LNCaP clone FGC (cell line): Measurements from ENCODE around the gene TMEM131L.
"Not testable (repeated sequence)": the region's sequence is repeated elsewhere in the genome, so short reads cannot be mapped to it uniquely, and the experiment has no call there.

ENCODE experiments used
- DNase-seq: peaks from one replicate; pipeline ENCODE4 v3.0.0-alpha.2; 2011; ENCODE audit warnings: low read depth
- H3K4me3 ChIP-seq: 2 replicates; pipeline ENCODE4 v1.5.1; 2011; ENCODE audit warnings: mild to moderate bottlenecking, low read depth, low read length, control low read depth
- TF ChIP-seq, protein P1 (sequence below): IDR thresholded peaks from 2 replicates; pipeline ENCODE4 v1.5.1; 2012; ENCODE audit warnings: mild to moderate bottlenecking; ENCODE audit not compliant: control insufficient read depth, insufficient read depth; ENCODE audit errors: extremely low read depth

The TMEM131L gene, protein sequence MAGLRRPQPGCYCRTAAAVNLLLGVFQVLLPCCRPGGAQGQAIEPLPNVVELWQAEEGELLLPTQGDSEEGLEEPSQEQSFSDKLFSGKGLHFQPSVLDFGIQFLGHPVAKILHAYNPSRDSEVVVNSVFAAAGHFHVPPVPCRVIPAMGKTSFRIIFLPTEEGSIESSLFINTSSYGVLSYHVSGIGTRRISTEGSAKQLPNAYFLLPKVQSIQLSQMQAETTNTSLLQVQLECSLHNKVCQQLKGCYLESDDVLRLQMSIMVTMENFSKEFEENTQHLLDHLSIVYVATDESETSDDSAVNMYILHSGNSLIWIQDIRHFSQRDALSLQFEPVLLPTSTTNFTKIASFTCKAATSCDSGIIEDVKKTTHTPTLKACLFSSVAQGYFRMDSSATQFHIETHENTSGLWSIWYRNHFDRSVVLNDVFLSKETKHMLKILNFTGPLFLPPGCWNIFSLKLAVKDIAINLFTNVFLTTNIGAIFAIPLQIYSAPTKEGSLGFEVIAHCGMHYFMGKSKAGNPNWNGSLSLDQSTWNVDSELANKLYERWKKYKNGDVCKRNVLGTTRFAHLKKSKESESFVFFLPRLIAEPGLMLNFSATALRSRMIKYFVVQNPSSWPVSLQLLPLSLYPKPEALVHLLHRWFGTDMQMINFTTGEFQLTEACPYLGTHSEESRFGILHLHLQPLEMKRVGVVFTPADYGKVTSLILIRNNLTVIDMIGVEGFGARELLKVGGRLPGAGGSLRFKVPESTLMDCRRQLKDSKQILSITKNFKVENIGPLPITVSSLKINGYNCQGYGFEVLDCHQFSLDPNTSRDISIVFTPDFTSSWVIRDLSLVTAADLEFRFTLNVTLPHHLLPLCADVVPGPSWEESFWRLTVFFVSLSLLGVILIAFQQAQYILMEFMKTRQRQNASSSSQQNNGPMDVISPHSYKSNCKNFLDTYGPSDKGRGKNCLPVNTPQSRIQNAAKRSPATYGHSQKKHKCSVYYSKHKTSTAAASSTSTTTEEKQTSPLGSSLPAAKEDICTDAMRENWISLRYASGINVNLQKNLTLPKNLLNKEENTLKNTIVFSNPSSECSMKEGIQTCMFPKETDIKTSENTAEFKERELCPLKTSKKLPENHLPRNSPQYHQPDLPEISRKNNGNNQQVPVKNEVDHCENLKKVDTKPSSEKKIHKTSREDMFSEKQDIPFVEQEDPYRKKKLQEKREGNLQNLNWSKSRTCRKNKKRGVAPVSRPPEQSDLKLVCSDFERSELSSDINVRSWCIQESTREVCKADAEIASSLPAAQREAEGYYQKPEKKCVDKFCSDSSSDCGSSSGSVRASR (N-terminal part only)

GRCh38 chr4:153466081-153466948 is at the start of gene TMEM131L:
TSS of gene TMEM131L (plus strand) at chr4:153466360. CDS start at chr4:153466398, 38 bp downstream.
- TF ChIP-seq, protein P1, sequence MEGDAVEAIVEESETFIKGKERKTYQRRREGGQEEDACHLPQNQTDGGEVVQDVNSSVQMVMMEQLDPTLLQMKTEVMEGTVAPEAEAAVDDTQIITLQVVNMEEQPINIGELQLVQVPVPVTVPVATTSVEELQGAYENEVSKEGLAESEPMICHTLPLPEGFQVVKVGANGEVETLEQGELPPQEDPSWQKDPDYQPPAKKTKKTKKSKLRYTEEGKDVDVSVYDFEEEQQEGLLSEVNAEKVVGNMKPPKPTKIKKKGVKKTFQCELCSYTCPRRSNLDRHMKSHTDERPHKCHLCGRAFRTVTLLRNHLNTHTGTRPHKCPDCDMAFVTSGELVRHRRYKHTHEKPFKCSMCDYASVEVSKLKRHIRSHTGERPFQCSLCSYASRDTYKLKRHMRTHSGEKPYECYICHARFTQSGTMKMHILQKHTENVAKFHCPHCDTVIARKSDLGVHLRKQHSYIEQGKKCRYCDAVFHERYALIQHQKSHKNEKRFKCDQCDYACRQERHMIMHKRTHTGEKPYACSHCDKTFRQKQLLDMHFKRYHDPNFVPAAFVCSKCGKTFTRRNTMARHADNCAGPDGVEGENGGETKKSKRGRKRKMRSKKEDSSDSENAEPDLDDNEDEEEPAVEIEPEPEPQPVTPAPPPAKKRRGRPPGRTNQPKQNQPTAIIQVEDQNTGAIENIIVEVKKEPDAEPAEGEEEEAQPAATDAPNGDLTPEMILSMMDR: peak; percentile 30
- no peak for DNase-seq
- H3K4me3 ChIP-seq: peak within 1 kb of the TSS; percentile 82

- DNase-seq, H3K4me3 ChIP-seq: not testable (repeated sequence)
These were observed 49.7 kb upstream of the TMEM131L start for GRCh38 chr4:153416456-153416855.

DNA sequence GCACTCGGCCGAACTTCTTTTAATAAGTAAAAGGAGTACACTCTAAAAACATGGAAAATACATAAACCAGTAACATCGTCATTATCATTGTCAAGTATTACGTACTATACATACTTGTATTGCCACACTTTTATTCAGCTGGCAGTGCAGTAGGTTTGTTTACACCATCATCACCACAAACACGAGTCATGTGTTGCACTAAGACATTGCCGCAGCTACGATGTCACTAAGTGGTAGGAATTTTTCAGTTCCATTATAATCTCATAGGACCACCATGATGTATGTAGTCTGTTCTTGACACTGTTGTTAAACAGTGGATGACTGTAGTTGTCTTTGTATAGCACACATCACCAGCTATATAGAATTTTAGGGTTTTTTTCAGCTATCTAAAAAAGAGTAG is 48.0 kb upstream of the TMEM131L start:
- DNase-seq: no peak
- no peak overlapping the region for H3K4me3 ChIP-seq
- TF ChIP-seq, protein P1: no peak

- H3K4me3 ChIP-seq: no peak overlapping the region
- no peak for DNase-seq
- TF ChIP-seq, protein P1: no peak
These were observed 47.6 kb upstream of the TMEM131L start for GRCh38 chr4:153418558-153418957.

DNA sequence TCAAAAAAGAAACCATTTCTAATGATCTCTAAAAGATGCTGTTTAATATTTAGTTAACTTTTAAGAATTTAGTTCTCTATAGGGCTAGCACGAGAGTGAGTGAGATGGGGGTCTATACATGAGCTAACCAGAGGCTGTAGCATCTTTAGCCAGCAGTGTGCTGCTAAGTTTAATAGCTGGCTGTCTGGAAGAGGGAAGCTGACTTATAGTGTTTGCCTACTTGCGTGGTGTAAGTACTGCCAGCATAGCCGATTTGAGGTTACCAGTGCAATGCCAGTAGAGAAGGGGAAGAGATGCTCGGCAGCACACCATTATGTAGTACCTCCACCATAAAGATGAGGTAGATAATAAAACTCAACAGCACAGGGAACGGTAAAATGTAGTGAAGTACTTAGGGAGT is 47.1 kb upstream of the TMEM131L start:
- no peak for DNase-seq
- TF ChIP-seq, protein P1: no peak
- H3K4me3 ChIP-seq: no peak overlapping the region

- DNase-seq: no peak
- no peak overlapping the region for H3K4me3 ChIP-seq
- TF ChIP-seq, protein P1: no peak
These were observed 46.4 kb upstream of the TMEM131L start for GRCh38 chr4:153419673-153420278.
